HG02642 (cell line): Measurements from ENCODE around the gene TMEM176B.
"Not testable (repeated sequence)": the region's sequence is repeated elsewhere in the genome, so short reads cannot be mapped to it uniquely, and the experiment has no call there.

ENCODE experiments used
- ATAC-seq: cut with Tn5 transposase; IDR thresholded peaks from one replicate; pipeline ENCODE4 v1.9.1; 2021; ENCODE audit warnings: mild to moderate bottlenecking; ENCODE audit not compliant: unreplicated experiment, poor library complexity

TMEM176B gene

GRCh38 chr7:150823484-150824126 lies 23.4 kb upstream of the TMEM176B start:
- ATAC-seq, result no peak

- ATAC-seq, result no peak
Measured at GRCh38 chr7:150823043-150823442, 22.9 kb upstream of the TMEM176B start.

- no peak for ATAC-seq
Measured at GRCh38 chr7:150820578-150821198, 20.5 kb upstream of the TMEM176B start.

GRCh38 chr7:150820148-150820547 lies 20.0 kb upstream of the TMEM176B start:
- no peak for ATAC-seq

- ATAC-seq, result no peak
Measured at GRCh38 chr7:150818971-150819370, 18.8 kb upstream of the TMEM176B start.

- no peak for ATAC-seq
Measured at GRCh38 chr7:150814328-150815001, 14.3 kb upstream of the TMEM176B start.

- ATAC-seq, result not testable (repeated sequence)
Measured at GRCh38 chr7:150807616-150808438, 7.7 kb upstream of the TMEM176B start.

- no peak for ATAC-seq
Measured at GRCh38 chr7:150806863-150807262, 6.7 kb upstream of the TMEM176B start.

GRCh38 chr7:150806454-150806853 lies 6.3 kb upstream of the TMEM176B start:
- no peak for ATAC-seq

GRCh38 chr7:150805864-150806263 lies 5.7 kb upstream of the TMEM176B start:
- no peak for ATAC-seq

- no peak for ATAC-seq
Measured at GRCh38 chr7:150804802-150805201, 4.6 kb upstream of the TMEM176B start.

- no peak for ATAC-seq
Measured at GRCh38 chr7:150803161-150803860, 3.1 kb upstream of the TMEM176B start.

GRCh38 chr7:150801946-150802771 lies 2.0 kb upstream of the TMEM176B start:
- ATAC-seq, result no peak

GRCh38 chr7:150801242-150801945 lies 1.2 kb upstream of the TMEM176B start:
- ATAC-seq, result no peak

GRCh38 chr7:150800581-150801241 lies 547 bp upstream of the TMEM176B start, which contains the start of gene TMEM176A:
Gene TMEM176A, plus strand, starts transcription at chr7:150800769. Its CDS starts 782 bp downstream, at chr7:150801551.
- no peak for ATAC-seq

GRCh38 chr7:150799156-150799555 lies 1.0 kb downstream of the TMEM176B start:
- ATAC-seq, result no peak

- ATAC-seq, result no peak
Measured at GRCh38 chr7:150797661-150798060, 2.5 kb downstream of the TMEM176B start.

GRCh38 chr7:150793569-150794238 lies 6.5 kb downstream of the TMEM176B start:
- no peak for ATAC-seq
